Inflammatory macrophage (primary cell): Measurements from ENCODE around the gene DSE.

Experiments used
- DNase-seq, 2 donors: peaks; one replicate each; pipeline ENCODE4 v3.0.0-alpha.2; 2020 to 2022

The DSE gene

GRCh38 chr6:116485559-116486184 lies 114.9 kb downstream of the DSE start:
- DNase-seq = no peak

GRCh38 chr6:116491610-116492330 lies 121.0 kb downstream of the DSE start:
- no peak for DNase-seq

GRCh38 chr6:116492331-116493067 lies 121.8 kb downstream of the DSE start:
- peak; percentile 26 to 66 for DNase-seq
